ENCODE measurements around the gene ABCA8.

DNA sequence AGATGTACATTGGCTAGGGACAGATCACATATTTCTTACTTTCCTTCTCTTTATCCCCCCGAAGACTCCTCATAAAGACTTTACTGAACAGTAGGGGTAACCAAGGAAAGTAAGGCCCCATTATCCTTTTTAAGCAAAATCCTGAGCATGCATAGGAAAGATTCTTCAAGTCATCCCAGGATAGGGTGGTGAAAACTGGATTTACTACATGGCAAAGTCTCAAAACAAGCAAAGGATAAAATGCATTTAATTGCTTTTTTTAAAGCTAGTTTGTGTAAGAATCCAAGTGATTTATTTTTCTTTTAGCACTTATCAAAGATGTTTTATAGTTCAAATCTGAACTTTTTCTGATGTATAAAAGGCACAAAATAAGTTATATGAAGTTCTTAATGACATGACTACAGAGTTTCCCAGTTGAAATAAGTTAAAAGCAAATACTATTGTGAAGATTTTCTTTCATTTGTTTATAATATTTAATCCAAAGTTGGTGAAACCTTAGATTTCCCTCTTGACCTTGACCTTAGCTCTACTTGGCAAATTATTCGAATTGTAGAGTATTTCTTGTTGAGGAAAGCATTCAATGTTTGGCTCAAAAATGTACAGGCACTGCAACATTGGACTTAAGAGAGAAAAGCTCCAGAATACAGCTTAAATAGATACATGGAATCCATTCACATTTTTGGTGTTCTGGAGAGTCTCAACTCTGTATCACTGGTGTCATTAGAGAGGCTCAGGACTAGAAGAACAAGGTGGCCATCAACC, 104.3 kb downstream of the ABCA8 start:
- TF ChIP-seq, protein P1, sequence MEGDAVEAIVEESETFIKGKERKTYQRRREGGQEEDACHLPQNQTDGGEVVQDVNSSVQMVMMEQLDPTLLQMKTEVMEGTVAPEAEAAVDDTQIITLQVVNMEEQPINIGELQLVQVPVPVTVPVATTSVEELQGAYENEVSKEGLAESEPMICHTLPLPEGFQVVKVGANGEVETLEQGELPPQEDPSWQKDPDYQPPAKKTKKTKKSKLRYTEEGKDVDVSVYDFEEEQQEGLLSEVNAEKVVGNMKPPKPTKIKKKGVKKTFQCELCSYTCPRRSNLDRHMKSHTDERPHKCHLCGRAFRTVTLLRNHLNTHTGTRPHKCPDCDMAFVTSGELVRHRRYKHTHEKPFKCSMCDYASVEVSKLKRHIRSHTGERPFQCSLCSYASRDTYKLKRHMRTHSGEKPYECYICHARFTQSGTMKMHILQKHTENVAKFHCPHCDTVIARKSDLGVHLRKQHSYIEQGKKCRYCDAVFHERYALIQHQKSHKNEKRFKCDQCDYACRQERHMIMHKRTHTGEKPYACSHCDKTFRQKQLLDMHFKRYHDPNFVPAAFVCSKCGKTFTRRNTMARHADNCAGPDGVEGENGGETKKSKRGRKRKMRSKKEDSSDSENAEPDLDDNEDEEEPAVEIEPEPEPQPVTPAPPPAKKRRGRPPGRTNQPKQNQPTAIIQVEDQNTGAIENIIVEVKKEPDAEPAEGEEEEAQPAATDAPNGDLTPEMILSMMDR (IDR thresholded peaks at IDR 0.05; ENCODE audit: low read length) = no peak
- no peak for TF ChIP-seq EZH2 (optimal IDR thresholded peaks at IDR 0.05; ENCODE audit: low read depth, low read length)
- no peak for TF ChIP-seq EZH2phosphoT487 (IDR thresholded peaks at IDR 0.05; ENCODE audit: low read length)
